Epidermal melanocyte (primary cell): Measurements from ENCODE around the gene C17orf67.

Source experiments
- DNase-seq: peaks from one replicate; pipeline ENCODE4 v3.0.0; 2011; ENCODE audit warnings: low spot score; ENCODE audit not compliant: insufficient read length

C17orf67 gene

GRCh38 chr17:56833057-56833808, 487 bp downstream of the C17orf67 start:
- DNase-seq: no peak

- DNase-seq: no peak
Measured at GRCh38 chr17:56832446-56832845, 1.3 kb downstream of the C17orf67 start.

- no peak for DNase-seq
Measured at GRCh38 chr17:56831369-56832095, 2.2 kb downstream of the C17orf67 start.

GRCh38 chr17:56830726-56831368, 2.9 kb downstream of the C17orf67 start:
- no peak for DNase-seq

GRCh38 chr17:56826611-56827414, 6.9 kb downstream of the C17orf67 start:
- no peak for DNase-seq

GRCh38 chr17:56824503-56824902, 9.2 kb downstream of the C17orf67 start:
- DNase-seq: no peak

- no peak for DNase-seq
Measured at GRCh38 chr17:56823848-56824247, 9.9 kb downstream of the C17orf67 start.

GRCh38 chr17:56822725-56823124, 11.0 kb downstream of the C17orf67 start:
- no peak for DNase-seq

- DNase-seq: no peak
Measured at GRCh38 chr17:56821847-56822534, 11.7 kb downstream of the C17orf67 start.

- DNase-seq: no peak
Measured at GRCh38 chr17:56820207-56820606, 13.5 kb downstream of the C17orf67 start.

GRCh38 chr17:56819431-56820145, 14.1 kb downstream of the C17orf67 start:
- peak; percentile 69 for DNase-seq

- no peak for DNase-seq
Measured at GRCh38 chr17:56819030-56819429, 14.7 kb downstream of the C17orf67 start.

- no peak for DNase-seq
Measured at GRCh38 chr17:56817066-56817465, 16.7 kb downstream of the C17orf67 start.

GRCh38 chr17:56815711-56816110, 18.0 kb downstream of the C17orf67 start:
- no peak for DNase-seq

- no peak for DNase-seq
Measured at GRCh38 chr17:56812901-56813388, 20.8 kb downstream of the C17orf67 start.

- no peak for DNase-seq
Measured at GRCh38 chr17:56810891-56811775, 22.6 kb downstream of the C17orf67 start.

- no peak for DNase-seq
Measured at GRCh38 chr17:56810343-56810742, 23.4 kb downstream of the C17orf67 start.

GRCh38 chr17:56809820-56810179, 23.9 kb downstream of the C17orf67 start:
- no peak for DNase-seq
